ENCODE data around the gene ITFG1.
"Not testable (repeated sequence)": the region's sequence is repeated elsewhere in the genome, so short reads cannot be mapped to it uniquely, and the experiment has no call there.

The ITFG1 gene

DNA sequence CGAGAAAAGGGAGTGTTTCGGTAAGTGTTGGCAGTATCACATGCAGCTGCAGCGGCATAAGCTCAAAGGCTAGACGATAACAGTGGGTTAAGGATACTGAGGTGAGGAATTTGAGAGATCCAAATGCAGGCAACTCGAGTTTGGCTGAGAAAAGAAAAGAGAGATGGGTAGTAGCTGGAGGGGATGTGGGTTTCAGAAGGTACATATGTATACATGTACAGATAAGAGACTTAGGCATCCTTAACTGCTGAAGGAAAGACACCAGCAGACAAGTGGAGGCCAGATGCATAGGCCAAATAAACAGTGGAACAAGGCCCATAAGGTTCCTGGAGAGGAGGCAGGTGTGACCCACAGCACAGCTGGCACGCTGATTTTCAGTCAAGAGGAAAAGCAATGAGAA is 230.6 kb downstream of the ITFG1 start:
- no peak for DNase-seq

DNA sequence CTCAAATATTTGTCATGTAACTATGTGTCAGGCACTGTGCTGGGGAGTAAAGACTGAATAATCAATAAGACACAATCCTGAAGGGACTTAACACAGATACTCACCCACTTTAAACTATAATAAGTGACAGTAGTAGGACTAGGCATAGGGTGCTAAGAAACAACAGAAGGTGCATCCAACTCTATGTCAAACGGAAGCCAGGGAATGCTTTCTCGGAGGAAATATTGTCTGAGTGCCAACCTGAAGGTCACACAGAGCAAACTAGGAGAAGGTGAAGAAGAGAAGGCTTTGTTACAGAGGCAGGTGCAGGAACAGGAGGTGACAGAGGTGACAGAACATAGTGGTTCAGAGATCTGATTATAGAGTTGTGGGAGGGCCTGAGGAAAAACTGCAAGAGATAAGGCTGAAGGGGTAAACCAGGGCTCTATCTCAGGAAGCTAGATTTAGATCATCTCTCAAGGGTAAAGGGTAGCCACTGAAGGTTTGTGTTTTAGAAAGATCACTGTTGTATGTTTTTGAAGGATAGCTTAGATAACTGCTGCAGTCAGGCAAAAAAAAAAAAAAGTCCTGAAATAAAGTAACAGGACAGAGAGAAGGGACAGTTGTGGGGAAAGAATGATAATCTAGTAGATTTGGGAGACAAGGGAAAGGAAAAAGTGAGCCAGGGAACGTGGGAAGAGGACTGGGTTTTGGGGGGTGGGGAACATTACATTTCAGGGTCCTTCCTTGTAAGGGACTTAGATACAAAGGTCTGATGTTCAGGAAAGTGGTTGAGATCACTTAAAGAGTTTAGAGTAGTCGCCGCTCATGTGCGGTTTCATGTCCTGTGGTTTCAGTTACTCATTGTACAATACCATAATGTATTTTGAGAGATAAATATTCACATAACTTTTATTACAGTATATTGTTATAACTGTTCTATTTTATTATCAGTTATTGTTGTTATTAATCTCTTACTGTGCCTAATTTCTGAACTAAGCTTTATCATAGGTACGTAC is 231.5 kb downstream of the ITFG1 start:
- no peak for DNase-seq

DNA sequence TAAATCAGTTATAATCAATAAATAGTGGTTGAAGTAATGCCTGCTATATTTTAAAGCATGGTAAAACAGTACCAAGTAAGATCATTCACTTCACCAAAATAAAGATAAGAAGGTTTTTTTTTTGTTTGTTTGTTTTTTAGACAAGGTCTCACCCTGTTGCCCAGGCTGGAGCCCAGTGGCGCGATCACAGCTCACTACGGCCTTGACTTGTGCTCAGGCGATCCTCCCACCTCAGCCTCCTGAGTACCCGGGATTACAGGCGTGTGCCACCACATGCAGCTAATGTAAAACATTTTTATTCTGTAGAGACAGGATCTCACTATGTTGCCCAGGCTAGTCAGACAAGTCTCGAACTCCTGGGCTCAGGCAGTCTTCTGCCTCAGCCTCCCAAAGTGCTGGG is 232.6 kb downstream of the ITFG1 start:
- no peak for DNase-seq

DNA sequence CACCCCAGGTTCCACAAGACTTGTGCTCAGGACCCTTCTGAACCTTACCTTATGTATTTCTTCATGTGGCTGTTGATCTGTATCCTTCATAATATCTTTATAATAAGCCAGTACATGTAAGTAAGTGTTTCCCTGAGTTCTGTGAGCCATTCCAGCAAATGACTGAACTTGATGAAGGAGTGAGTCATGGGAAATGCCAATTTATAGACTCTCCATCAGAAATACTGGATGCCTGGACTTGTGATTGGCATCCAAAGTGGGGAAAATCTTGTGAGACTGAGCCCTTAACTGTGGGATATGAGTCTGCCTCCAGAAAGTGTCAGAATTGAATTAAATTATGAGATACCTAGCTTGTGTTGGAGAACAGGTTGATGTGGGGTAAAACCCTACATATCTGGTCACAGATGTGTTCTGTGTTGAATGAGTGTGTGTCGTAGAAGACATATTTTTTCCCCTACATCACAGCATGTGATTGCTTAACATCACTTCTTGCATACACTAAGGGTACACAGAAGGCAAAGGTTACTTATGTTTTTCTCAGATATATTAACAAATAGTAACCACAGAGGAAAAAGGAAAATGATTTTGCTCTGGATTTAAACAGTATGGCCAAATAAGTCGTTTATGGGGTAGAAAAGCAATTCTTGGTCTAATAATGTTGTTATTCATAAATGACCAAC is 247.0 kb downstream of the ITFG1 start:
- no peak for DNase-seq

DNA sequence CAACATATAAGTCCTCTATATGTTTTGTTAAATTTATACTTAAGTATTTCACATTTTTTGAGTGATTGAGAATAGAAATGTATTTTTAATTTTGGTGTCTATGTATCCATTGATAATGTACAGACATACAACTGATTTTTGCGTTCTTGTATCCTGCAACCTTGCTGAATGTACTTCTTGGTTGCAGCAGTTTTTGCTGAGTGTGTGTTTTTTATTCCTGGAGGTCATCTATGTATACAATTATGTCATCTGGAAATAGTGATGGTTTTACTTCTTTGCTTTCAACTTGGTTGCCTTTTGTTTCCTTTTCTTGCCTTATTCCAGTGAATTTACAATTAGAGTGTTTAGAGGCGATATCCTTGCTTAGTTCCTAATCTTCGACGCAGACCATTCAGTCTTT is 249.6 kb downstream of the ITFG1 start:
- DNase-seq: no peak

DNA sequence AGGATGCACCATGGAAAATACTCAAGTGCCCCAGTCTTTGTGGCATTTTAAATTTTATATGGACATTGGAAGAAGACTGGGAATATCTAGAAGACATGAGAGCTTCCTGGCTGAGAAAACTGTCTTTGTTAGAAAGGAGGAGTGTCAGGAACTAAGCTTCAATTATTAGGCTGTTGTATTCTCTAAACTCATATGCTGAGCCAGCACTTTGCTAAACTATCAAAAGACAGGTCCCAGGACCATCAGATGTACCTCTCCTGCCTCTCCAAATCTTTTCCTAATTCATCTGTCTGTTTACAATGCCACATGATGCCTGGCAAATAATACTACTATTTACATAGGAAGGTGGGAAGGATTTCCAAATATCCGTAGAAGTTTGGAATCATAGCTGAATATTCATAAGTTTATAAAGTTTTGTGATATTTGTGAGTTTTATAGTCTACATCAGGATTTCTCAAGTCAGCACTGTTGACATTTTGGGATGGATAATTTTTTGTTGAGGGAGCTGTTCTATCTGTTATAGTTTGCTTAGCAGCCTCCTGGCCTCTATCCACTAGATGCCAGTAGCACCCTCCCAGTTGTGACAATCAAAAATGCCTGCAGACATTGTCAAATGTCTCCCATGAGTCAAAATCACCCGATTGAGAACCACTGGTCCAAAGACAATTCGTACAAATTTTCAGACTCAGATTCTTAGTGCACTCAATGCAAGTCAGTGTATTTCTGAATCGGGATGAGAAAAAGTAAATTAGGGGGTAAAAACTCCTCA is 255.9 kb downstream of the ITFG1 start:
- DNase-seq: no peak

DNA sequence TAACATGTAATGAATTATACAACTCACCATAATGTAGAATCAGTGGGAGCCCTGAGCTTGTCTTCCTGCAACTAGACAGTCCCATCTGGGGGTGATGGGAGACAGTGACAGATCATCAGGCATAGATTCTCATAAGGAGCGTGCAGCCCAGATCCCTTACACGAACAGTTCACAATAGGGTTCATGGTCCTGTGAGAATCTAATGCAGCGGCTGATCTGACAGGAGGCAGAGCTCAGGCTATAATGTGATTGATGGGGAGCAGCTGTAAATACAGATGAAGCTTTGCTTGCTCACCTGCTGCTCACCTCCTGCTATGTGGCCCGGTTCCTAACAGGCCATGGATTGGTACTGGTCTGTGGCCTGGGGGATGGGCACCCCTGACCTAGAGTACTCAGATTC is 257.4 kb downstream of the ITFG1 start:
- not testable (repeated sequence) for DNase-seq

DNA sequence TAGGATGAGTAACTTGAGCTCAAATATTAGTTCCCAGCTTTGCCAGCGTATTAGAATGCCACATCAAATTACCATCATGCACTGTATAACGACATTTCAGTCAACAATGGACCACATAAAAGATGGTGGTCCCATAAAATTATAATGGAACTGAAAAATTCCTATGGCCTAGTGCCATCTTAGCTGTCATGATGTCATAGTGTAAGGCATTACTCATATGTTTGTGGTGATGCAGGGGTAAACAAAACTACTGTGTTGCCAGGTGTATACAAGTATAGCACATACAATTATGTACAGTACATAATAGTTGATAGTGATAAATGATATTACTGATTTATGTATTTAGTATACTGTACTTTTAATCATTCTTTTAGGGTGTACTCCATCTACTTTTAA is 262.7 kb downstream of the ITFG1 start:
- DNase-seq: no peak

DNA sequence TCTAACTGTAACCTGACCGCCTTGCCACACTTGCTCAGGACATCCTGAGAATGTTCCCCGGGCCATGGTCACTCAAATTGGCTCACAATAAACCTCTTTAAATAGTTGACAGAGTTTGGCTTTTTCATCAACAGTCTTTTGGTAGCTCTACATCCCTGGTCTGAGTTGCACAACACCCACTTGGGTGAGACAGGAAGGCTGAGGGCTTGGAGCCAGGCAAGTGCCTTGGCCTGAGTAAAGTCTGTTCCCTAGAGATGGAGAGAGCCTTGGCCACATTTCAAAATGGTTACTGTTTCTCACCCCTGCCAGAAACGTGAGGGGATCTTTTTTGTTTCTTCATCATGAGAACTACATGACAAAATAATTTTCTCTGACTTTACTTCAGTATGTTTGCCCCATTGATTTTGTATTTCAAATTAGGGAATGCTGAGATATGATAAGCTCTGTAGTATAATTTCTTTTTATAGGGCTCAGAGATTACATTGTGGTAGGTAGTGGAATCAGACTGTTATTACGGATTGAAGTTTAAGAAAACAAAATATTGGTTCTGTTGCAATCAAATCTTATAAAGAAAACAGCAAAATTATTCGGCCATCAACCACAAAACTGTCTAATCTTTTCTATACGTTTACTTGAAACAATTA is 263.2 kb downstream of the ITFG1 start:
- DNase-seq: no peak

DNA sequence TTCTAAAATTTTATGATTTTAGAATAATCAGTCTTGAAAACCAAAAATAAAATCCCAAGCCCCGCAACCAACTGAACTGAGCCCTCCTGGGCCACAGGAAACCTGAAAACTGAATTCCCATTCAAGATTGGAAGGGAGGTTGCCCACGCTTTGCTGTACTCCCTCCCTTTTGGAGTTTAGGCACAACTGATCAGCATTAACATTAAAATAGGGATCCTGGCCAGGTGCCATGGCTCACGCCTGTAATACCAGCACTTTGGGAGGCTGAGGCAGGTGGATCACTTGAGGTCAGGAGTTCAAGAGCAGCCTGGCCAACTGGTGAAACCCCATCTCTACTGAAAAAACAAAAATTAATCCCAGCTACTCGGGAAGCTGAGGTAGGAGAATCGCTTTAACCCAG is 264.4 kb downstream of the ITFG1 start:
- DNase-seq: no peak

DNA sequence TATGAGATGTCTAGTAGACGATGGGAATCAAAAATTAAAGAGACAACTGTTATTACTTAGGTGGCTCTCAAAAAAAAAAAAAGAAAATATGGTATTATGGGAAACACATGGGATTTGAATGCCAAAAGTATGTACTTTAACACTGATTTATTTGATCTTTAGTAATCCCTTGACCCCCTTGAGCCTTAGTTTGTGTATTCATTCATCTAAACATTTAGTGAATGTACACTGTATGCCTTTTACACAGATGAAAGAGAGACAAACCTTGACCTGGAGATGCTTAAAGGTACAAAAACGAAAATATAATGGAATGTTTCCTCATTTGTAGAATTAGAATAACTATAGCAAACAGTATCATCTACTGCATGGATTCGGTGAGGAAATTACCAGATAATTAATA is 278.5 kb downstream of the ITFG1 start:
- DNase-seq: no peak

DNA sequence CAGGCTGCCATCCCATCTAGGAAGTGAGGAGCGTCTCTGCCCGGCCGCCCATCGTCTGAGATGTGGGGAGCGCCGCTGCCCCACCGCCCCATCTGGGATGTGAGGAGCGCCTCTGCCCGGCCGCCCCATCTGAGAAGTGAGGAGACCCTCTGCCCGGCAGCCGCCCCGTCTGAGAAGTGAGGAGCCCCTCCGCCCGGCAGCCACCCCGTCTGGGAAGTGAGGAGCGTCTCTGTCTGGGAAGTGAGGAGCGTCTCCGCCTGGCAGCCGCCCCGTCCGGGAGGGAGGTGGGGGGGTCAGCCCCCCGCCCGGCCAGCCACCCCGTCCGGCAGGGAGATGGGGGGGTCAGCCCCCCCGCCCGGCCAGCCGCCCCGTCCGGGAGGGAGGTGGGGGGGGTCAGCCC is 279.8 kb downstream of the ITFG1 start:
- DNase-seq: not testable (repeated sequence)

DNA sequence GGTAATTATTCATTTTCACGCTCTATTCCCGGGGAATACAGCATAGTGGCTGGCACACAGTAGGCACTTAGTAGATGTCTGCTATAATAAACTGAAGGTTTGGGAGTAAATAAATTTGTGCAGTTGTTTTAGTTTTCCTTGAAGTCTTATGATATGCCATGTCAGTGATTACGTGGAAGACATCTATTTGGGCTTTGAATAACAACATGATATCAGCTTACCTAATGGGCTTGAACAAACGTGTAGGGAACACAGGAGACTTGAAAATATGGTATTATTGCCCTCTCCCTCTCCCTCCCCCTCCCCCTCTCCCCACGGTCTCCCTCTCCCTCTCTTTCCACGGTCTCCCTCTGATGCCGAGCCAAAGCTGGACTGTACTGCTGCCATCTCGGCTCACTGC is 280.8 kb downstream of the ITFG1 start:
- DNase-seq: no peak

DNA sequence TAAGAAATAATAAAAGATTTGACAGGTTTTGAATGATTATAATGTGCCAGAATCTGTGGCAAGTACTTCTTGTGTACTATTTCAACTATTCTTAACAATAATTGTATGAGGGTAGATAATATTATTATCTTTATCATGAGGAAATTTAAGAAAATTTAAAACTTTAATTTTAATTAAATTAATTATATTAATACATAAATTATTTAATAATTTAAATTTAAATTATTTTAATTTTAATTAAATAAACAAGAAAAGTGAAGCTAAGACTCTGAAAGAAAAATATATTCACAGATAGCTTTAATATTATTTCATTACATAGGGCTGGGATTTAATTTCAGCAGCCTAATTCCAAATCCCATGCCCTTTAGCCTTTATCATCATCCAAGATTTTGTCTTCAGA is 285.7 kb downstream of the ITFG1 start:
- DNase-seq: no peak

DNA sequence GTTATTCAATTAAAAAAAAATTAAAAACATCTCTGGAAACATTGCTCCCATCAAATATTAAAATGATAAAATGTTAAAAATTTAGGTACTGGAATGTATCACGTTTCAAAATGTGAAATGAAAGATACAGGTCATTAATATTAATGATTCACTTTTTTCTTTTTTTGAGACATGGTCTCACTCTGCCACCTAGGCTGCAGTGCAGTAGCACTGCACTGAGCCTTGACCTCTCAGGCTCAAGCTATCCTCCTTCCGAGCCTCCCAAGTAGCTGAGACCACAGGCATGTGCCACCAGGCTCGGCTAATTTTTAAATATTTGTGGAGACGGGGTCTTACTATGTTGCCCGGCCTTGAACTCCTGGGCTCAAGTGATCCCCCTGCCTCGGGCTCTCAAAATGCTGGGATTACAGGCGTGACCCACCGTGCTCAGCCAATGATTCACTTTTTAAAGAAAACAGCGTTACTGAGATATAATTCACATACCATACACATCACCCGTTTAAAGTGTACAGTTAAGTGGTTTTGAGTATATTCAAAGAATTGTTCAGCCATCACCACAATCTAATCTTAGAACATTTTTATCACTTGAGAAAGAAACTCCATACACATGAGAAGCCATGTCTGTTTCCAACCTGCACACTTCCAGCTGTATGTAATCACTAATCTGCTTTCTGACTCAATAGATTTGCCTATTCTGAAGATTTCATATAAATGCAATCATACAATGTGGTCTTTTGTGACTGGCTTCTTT is 298.0 kb downstream of the ITFG1 start:
- DNase-seq: no peak

DNA sequence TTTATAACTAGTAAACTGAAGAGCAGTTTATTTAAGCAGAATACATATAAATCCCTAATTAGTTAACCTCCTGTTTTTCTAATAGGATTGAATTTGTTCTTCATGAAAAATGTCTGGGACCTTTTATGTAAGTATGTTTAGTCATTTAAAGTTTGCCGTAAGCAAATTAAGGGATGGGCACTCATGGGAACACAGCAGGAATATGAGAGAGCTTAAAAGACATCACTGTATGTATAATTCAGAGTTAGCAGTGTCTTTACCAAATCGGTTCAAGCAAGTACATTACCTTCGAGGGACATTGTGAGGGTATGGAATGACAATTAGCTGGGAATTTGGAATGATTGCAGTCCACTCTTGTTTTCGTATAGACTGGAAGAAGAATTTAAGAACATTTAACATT is 299.4 kb downstream of the ITFG1 start:
- DNase-seq: no peak

DNA sequence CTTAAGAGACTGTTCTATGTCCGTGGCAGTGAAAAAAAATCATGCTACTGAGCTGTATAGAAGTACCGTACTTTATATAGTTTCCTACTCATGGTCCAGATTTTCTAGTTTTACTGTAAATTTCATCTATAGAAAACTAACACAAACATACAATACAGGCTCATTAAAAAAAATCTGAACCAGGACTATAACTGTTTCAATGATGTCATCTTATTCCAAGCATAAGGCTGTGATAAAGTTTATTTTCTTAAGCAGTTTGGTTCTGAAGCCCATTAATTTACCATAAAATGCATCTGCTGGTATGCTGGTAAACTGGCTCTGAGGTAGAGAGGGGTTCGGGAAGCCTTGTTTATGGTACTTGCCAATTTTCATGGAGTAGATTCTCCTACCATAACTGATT is 300.4 kb downstream of the ITFG1 start:
- DNase-seq: no peak

DNA sequence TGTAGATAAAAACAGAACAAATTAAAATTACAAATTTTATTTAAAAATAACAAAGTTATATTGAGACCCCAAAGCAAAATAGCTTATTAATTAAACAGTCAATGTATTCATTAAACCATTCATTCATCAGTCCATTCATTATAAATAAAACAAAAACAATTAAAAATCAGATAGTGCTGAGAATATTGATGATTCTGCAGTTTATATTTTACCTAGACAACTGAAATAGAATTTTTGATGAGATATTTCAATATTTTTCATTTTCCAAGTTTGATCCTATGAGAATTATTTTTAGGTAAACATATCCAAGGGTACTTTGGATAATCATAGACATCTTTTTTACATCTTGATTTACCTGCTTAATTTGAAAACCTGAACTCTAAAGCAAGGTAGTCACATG is 301.9 kb downstream of the ITFG1 start:
- no peak for DNase-seq

DNA sequence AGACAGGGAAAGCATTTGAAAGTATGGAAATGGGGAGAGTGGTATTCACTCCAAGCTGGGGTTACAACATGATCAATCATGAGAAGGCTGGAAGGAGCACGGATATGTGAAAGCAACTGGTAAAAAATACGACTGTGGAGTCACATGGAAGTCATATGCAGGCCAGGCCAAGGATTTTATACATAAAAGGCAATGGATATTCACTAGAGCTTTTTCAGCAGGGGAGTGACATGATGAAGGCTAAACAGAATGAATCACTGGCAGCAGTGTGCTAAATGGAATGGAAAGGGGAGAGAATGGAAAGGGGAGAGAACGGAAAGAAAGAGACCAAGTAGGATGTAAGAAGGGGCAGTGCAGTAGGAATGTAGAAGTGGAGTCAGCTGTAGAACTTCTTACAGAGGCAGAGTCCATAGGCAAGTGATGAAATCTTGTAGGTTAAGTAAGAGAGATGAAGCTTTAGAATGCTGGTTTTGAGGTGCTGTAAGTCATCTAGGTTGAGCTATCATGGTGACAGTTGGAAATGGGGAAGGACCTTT is 304.1 kb downstream of the ITFG1 start:
- no peak for DNase-seq

DNA sequence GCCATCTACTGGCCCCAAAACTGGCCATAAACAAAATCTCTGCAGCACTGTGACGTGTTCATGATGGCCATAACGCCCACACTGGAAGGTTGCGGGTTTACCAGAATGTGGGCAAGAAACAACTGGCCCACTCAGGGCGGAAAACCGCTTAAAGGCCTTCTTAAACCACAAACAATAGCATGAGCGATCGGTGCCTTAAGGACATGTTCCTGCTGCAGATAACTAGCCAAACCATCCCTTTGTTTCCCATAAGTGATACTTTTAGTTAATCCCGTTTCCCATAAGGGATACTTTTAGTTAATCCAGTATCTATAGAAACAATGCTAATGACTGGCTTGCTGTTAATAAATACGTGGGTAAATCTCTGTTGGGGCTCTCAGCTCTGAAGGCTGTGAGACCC is 308.4 kb downstream of the ITFG1 start:
- DNase-seq: not testable (repeated sequence)

DNA sequence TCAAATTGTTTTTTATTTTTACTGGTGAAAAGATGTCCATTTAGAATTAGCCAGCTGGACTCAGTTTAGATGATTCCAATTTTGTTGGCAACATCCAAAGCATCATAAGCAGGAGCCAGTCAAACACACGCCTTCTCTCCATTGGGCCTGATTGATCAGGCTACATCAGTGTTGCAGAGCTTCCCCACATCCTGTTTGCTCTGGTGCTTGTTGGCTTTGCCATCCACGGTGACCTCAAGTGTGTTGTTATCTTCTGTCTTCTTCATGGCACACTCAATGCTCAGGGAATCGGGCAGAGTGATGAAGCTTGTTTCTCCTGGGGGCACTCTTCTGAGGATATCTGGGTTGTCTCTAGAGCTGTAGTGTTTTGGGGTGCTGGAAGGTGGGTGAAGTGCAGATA is 310.8 kb downstream of the ITFG1 start:
- DNase-seq: no peak

DNA sequence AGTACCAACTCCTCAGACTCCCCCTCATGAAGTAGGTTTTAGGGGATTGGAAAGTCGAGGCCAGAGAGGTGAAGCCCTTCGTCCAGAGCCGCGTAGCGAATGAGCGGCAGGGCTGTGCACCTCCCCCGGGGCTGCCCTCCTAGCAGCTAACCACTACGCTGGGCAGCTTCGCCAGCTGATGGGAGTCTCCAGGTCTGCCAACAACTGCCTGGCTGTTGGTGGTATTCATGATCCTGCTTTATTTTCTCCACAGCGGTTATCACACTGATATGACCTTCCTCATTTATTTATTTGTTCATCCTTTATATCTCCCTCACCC is 316.3 kb downstream of the ITFG1 start:
- no peak for DNase-seq
